Nephron (organoid): Measurements from ENCODE around the gene BABAM2.

ENCODE experiments used
- H3K27ac Mint-ChIP-seq, 3 experiments: 2 replicates each; pipeline ENCODE4 v1.8.0; 2020; ENCODE audit warnings: mixed read lengths in 3 of 3, mild to moderate bottlenecking in 2 of 3, moderate library complexity in 1 of 3
- H3K27me3 Mint-ChIP-seq: 2 replicates; pipeline ENCODE4 v1.8.0; 2021; ENCODE audit warnings: low read depth, mild to moderate bottlenecking, moderate library complexity, mixed read lengths
- H3K36me3 Mint-ChIP-seq: 2 replicates; pipeline ENCODE4 v1.8.0; 2020; ENCODE audit warnings: low read depth, mixed read lengths
- H3K4me1 Mint-ChIP-seq: 2 replicates; pipeline ENCODE4 v1.8.0; 2020; ENCODE audit warnings: mixed read lengths
- H3K4me3 Mint-ChIP-seq, 3 experiments: 2 replicates each; pipeline ENCODE4 v1.8.0; 2020; ENCODE audit warnings: mild to moderate bottlenecking in 3 of 3, mixed read lengths in 3 of 3, moderate library complexity in 2 of 3
- H3K9me3 Mint-ChIP-seq: 2 replicates; pipeline ENCODE4 v1.8.0; 2020; ENCODE audit warnings: mixed read lengths
- TF ChIP-seq, protein P1 (sequence below), 3 experiments: fragments of 200-600 bp; sonication (generic); IDR thresholded peaks; one replicate each; pipeline ENCODE4 v1.5.0; 2021; ENCODE audit warnings: antibody characterized with exemption in 3 of 3; ENCODE audit not compliant: unreplicated experiment in 3 of 3

Gene BABAM2

GRCh38 chr2:27960237-27960912 is 69.8 kb downstream of the BABAM2 start:
- H3K4me3 Mint-ChIP-seq: peak overlapping the region in 1 of 3 experiments; percentile 10
- H3K27ac Mint-ChIP-seq: peak overlapping the region; percentile 7 to 75 (median 74)
- peaks cover 6% of the 10 kb centered on the region for H3K36me3 Mint-ChIP-seq

DNA sequence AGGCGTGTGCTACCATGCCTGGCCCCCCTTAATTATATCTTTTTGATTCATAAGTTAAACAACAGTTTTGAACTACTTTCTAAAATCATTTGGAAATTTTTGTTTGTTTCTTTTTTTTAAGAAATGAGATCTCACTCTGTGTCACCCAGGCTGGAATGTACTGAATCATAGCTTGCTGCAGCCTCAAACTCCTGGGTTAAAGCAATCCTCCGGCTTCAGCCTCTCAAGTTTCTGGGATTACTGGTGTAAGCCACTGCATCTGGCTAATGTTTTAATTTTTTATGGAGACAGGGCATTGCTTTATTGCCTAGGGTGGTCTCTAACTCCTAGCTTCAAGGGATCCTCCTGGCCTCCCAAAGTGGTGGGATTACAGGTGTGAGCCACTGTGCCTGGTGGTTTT is 71.5 kb downstream of the BABAM2 start:
- TF ChIP-seq, protein P1, sequence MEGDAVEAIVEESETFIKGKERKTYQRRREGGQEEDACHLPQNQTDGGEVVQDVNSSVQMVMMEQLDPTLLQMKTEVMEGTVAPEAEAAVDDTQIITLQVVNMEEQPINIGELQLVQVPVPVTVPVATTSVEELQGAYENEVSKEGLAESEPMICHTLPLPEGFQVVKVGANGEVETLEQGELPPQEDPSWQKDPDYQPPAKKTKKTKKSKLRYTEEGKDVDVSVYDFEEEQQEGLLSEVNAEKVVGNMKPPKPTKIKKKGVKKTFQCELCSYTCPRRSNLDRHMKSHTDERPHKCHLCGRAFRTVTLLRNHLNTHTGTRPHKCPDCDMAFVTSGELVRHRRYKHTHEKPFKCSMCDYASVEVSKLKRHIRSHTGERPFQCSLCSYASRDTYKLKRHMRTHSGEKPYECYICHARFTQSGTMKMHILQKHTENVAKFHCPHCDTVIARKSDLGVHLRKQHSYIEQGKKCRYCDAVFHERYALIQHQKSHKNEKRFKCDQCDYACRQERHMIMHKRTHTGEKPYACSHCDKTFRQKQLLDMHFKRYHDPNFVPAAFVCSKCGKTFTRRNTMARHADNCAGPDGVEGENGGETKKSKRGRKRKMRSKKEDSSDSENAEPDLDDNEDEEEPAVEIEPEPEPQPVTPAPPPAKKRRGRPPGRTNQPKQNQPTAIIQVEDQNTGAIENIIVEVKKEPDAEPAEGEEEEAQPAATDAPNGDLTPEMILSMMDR (IDR thresholded peaks at IDR 0.05; ENCODE audit: unreplicated experiment in 3 of 3): no peak
- H3K9me3 Mint-ChIP-seq: peaks cover 7% of the 10 kb centered on the region
- H3K36me3 Mint-ChIP-seq: peaks cover 11% of the 10 kb centered on the region
- peak overlapping the region in 1 of 3 experiments; percentile 71 for H3K27ac Mint-ChIP-seq
- peaks cover 44% of the 10 kb centered on the region for H3K4me1 Mint-ChIP-seq
- H3K27me3 Mint-ChIP-seq: no peaks in the 10 kb centered on the region
- no peak overlapping the region for H3K4me3 Mint-ChIP-seq

More at GRCh38 chr2:27960237-27960912, 69.8 kb downstream of the BABAM2 start:
- H3K27me3 Mint-ChIP-seq: no peaks in the 10 kb centered on the region
- peaks cover 44% of the 10 kb centered on the region for H3K4me1 Mint-ChIP-seq
- TF ChIP-seq, protein P1 (IDR thresholded peaks at IDR 0.05; ENCODE audit: unreplicated experiment in 3 of 3): no peak
- H3K9me3 Mint-ChIP-seq: peaks cover 2% of the 10 kb centered on the region

GRCh38 chr2:27963472-27963871 is 72.9 kb downstream of the BABAM2 start:
- no peaks in the 10 kb centered on the region for H3K27me3 Mint-ChIP-seq

DNA sequence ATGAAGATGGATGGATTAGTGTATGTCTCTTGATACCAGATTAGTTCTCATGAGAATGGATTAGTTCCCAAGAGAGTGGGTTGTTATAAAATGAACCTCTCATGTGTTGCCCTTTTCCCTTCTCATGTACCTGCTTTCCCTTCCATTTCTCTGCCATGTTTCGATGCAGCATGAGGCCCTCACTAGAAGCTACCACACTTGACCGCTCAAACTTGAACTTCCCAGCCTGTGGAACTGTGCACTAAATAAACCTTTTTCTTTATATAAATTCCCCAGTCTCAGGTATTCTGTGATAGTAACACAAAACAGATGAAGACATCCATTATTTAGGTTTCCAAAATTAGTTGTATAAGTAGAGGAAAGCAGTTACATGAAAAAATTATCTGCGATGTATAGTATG is 73.5 kb downstream of the BABAM2 start:
- Mint-ChIP-seq H3K27ac (peak overlapping the region in 1 of 3 experiments; percentile 94), H3K9me3 (peaks cover 21% of the 10 kb centered on the region), H3K27me3 (no peaks in the 10 kb centered on the region), H3K4me1 (peaks cover 42% of the 10 kb centered on the region), H3K4me3 (no peak overlapping the region), H3K36me3 (peaks cover 27% of the 10 kb centered on the region)
- TF ChIP-seq, protein P1 (IDR thresholded peaks at IDR 0.05; ENCODE audit: unreplicated experiment in 3 of 3): no peak

More at GRCh38 chr2:27963472-27963871, 72.9 kb downstream of the BABAM2 start:
- TF ChIP-seq, protein P1 (IDR thresholded peaks at IDR 0.05; ENCODE audit: unreplicated experiment in 3 of 3): no peak
- peaks cover 45% of the 10 kb centered on the region for H3K4me1 Mint-ChIP-seq
- H3K4me3 Mint-ChIP-seq: no peak overlapping the region
- H3K27ac Mint-ChIP-seq: peak overlapping the region in 1 of 3 experiments; percentile 30
- H3K36me3 Mint-ChIP-seq: peaks cover 22% of the 10 kb centered on the region
- H3K9me3 Mint-ChIP-seq: peaks cover 16% of the 10 kb centered on the region

GRCh38 chr2:27965841-27966240 is 75.3 kb downstream of the BABAM2 start:
- peaks cover 31% of the 10 kb centered on the region for H3K4me1 Mint-ChIP-seq

More at GRCh38 chr2:27965841-27966240, 75.3 kb downstream of the BABAM2 start:
- Mint-ChIP-seq H3K36me3 (peaks cover 39% of the 10 kb centered on the region), H3K27me3 (no peaks in the 10 kb centered on the region), H3K4me3 (no peak overlapping the region), H3K9me3 (peaks cover 28% of the 10 kb centered on the region), H3K27ac (peak overlapping the region in 2 of 3 experiments; percentile 12 to 94)
- TF ChIP-seq, protein P1 (IDR thresholded peaks at IDR 0.05; ENCODE audit: unreplicated experiment in 3 of 3): no peak
